Activated CD4-positive, alpha-beta T cell treated with anti-CD3 and anti-CD28 coated beads, Interleukin-2, amount 50 U/mL, for 48 hours (primary cell): ENCODE measurements around the gene ERGIC1.
"Not testable (repeated sequence)": the region's sequence is repeated elsewhere in the genome, so short reads cannot be mapped to it uniquely, and the experiment has no call there.

Source experiments
- DNase-seq, 2 experiments: peaks; one replicate each; pipeline ENCODE4 v3.0.0-alpha.2; 2020

ERGIC1 gene

GRCh38 chr5:172801179-172801671 is 32.8 kb upstream of the ERGIC1 start:
- DNase-seq = no peak

GRCh38 chr5:172802112-172802511 is 31.9 kb upstream of the ERGIC1 start:
- DNase-seq = no peak

- DNase-seq = no peak
These were observed 31.4 kb upstream of the ERGIC1 start for GRCh38 chr5:172802567-172803176.

- DNase-seq = no peak
These were observed 28.9 kb upstream of the ERGIC1 start for GRCh38 chr5:172805018-172805683.

- DNase-seq = no peak
These were observed 28.3 kb upstream of the ERGIC1 start for GRCh38 chr5:172805736-172806255.

GRCh38 chr5:172806897-172807672 is 27.0 kb upstream of the ERGIC1 start:
- DNase-seq = peak; percentile 96

GRCh38 chr5:172807766-172808311 is 26.2 kb upstream of the ERGIC1 start:
- DNase-seq = no peak

- no peak for DNase-seq
These were observed 24.3 kb upstream of the ERGIC1 start for GRCh38 chr5:172809774-172810173.

GRCh38 chr5:172810996-172811395 is 23.1 kb upstream of the ERGIC1 start:
- DNase-seq = not testable (repeated sequence)

GRCh38 chr5:172815631-172816030 is 18.4 kb upstream of the ERGIC1 start:
- no peak for DNase-seq

GRCh38 chr5:172816925-172817562 is 17.0 kb upstream of the ERGIC1 start:
- DNase-seq = peak in 1 of 2 experiments; percentile 29

GRCh38 chr5:172817664-172818063 is 16.4 kb upstream of the ERGIC1 start:
- DNase-seq = no peak

- DNase-seq = no peak
These were observed 16.0 kb upstream of the ERGIC1 start for GRCh38 chr5:172818081-172818480.

- no peak for DNase-seq
These were observed 14.5 kb upstream of the ERGIC1 start for GRCh38 chr5:172819569-172819968.

GRCh38 chr5:172820046-172820767 is 13.8 kb upstream of the ERGIC1 start:
- DNase-seq = peak; percentile 43 to 60

GRCh38 chr5:172821340-172821985 is 12.6 kb upstream of the ERGIC1 start:
- no peak for DNase-seq

GRCh38 chr5:172823840-172824362 is 10.2 kb upstream of the ERGIC1 start:
- no peak for DNase-seq

GRCh38 chr5:172825610-172826204 is 8.3 kb upstream of the ERGIC1 start:
- DNase-seq = no peak

- DNase-seq = no peak
These were observed 6.2 kb upstream of the ERGIC1 start for GRCh38 chr5:172827841-172828240.

- no peak for DNase-seq
These were observed 5.1 kb upstream of the ERGIC1 start for GRCh38 chr5:172828911-172829431.
